ENCODE data around the gene RPL19. TPM values are rescaled to one million over a fixed set of nuclear protein-coding genes. Genes with fewer than 3 reads are reported as not detected.

RPL19 gene
- polyA plus RNA-seq, 1 donor (not counting 4 experiments of a cell fraction or from before 2014, with no cell fraction given): 1,957 TPM

DNA sequence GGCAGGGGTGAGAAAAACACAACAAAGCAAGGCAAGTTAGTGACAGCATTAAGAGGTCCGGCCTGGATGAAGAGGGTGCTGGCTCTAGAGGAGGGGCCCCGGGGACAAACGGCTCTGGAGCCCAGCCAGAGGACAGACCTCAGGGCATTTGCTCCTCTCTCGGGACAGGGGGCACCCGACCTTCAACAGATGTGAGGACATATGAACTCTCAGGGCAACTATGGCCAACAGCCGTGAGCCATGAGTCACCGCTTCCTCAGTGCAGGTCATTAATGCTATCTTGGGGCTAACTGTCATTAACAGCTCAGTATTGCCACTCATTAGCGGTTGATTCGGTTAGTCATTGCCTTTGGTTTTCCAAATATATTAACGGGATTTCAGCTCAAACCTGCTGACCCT lies 24.4 kb upstream of the RPL19 start:
- peaks cover 3% of the 10 kb centered on the region for H4K20me1 ChIP-seq (ENCODE audit: control insufficient read depth, extremely low read depth, insufficient read depth, low read length)
- no peaks in the 10 kb centered on the region for H3K79me2 ChIP-seq (ENCODE audit: control insufficient read depth, insufficient read depth, low read length)
- H2AFZ ChIP-seq (ENCODE audit: control insufficient read depth, low read length): no peak overlapping the region
- no peak overlapping the region for H3K4me3 ChIP-seq (ENCODE audit: control insufficient read depth in 2 of 3, extremely low read depth in 1 of 3, insufficient read depth in 2 of 3, low read depth in 1 of 3, low read length in 3 of 3)
- peaks cover 7% of the 10 kb centered on the region for H3K4me1 ChIP-seq (ENCODE audit: control insufficient read depth, extremely low read depth, insufficient read depth, low read length)
- H3K27me3 ChIP-seq (ENCODE audit: control insufficient read depth, extremely low read depth, insufficient read depth, low read length): no peaks in the 10 kb centered on the region
- DNase-seq (ENCODE audit: low read depth, low spot score) (no peak), FAIRE-seq (no peak)
- no peaks in the 10 kb centered on the region for H3K9me1 ChIP-seq (ENCODE audit: control insufficient read depth, extremely low read depth, insufficient read depth, low read length)
- dilution Hi-C loops (cut with MboI; ENCODE audit: extremely low pct_ligation_motif_present, low sequenced_read_pairs): no loop called here
- H3K36me3 ChIP-seq (ENCODE audit: control insufficient read depth in 2 of 2, extremely low read depth in 1 of 2, insufficient read depth in 2 of 2, low read length in 2 of 2): peaks cover 15 to 18% of the 10 kb centered on the region in 2 experiments
- no peak overlapping the region for H3K9ac ChIP-seq (ENCODE audit: control insufficient read depth, extremely low read depth, insufficient read depth, low read length)
- H3K9me3 ChIP-seq (ENCODE audit: control insufficient read depth, low read depth, low read length): no peaks in the 10 kb centered on the region
- no peak for TF ChIP-seq EZH2 (IDR thresholded peaks at IDR 0.05; ENCODE audit: low read length)
- TF ChIP-seq, protein P1, sequence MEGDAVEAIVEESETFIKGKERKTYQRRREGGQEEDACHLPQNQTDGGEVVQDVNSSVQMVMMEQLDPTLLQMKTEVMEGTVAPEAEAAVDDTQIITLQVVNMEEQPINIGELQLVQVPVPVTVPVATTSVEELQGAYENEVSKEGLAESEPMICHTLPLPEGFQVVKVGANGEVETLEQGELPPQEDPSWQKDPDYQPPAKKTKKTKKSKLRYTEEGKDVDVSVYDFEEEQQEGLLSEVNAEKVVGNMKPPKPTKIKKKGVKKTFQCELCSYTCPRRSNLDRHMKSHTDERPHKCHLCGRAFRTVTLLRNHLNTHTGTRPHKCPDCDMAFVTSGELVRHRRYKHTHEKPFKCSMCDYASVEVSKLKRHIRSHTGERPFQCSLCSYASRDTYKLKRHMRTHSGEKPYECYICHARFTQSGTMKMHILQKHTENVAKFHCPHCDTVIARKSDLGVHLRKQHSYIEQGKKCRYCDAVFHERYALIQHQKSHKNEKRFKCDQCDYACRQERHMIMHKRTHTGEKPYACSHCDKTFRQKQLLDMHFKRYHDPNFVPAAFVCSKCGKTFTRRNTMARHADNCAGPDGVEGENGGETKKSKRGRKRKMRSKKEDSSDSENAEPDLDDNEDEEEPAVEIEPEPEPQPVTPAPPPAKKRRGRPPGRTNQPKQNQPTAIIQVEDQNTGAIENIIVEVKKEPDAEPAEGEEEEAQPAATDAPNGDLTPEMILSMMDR (optimal IDR thresholded peaks at IDR 0.05 in 1 of 3, IDR thresholded peaks at IDR 0.05 in 1 of 3, conservative IDR thresholded peaks at IDR 0.05 in 1 of 3; ENCODE audit: extremely low read depth in 1 of 3, insufficient read depth in 2 of 3, low read length in 3 of 3): no peak
- no peak overlapping the region for H3K4me2 ChIP-seq (ENCODE audit: control insufficient read depth, extremely low read depth, insufficient read depth, low read depth, low read length)
- no peak overlapping the region for H3K27ac ChIP-seq (ENCODE audit: control insufficient read depth, insufficient read depth, low read length)

DNA sequence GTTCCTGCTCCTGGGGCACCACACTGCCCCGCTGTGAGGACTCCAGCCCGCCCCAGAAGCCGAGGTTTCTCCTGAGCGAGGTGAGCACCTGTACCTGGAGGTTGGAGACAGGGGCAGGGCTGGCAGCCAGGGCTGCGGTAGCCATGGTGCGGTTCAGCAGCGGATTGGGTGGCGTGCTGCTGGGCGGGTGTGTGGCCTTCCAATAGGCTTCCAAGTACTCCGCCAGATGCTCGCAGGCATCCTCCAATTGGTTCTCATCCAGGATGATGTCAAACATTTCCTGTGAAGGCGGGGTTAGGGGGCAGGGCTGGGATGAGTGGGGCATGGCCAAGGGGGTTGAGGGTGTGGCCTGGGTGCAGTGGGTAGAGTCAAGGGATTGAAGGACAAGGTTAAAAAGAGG lies 22.8 kb upstream of the RPL19 start:
- H3K4me2 ChIP-seq (ENCODE audit: control insufficient read depth, extremely low read depth, insufficient read depth, low read depth, low read length): no peak overlapping the region
- H3K79me2 ChIP-seq (ENCODE audit: control insufficient read depth, insufficient read depth, low read length): no peaks in the 10 kb centered on the region
- H3K27ac ChIP-seq (ENCODE audit: control insufficient read depth, insufficient read depth, low read length): no peak overlapping the region
- peaks cover 3% of the 10 kb centered on the region for H4K20me1 ChIP-seq (ENCODE audit: control insufficient read depth, extremely low read depth, insufficient read depth, low read length)
- no peak for TF ChIP-seq EZH2 (IDR thresholded peaks at IDR 0.05; ENCODE audit: low read length)
- TF ChIP-seq, protein P1 (optimal IDR thresholded peaks at IDR 0.05 in 1 of 3, IDR thresholded peaks at IDR 0.05 in 1 of 3, conservative IDR thresholded peaks at IDR 0.05 in 1 of 3; ENCODE audit: extremely low read depth in 1 of 3, insufficient read depth in 2 of 3, low read length in 3 of 3): no peak
- no peaks in the 10 kb centered on the region for H3K9me3 ChIP-seq (ENCODE audit: control insufficient read depth, low read depth, low read length)
- H3K4me1 ChIP-seq (ENCODE audit: control insufficient read depth, extremely low read depth, insufficient read depth, low read length): peaks cover 7% of the 10 kb centered on the region
- peaks cover 18 to 21% of the 10 kb centered on the region in 2 experiments for H3K36me3 ChIP-seq (ENCODE audit: control insufficient read depth in 2 of 2, extremely low read depth in 1 of 2, insufficient read depth in 2 of 2, low read length in 2 of 2)
- dilution Hi-C loops (cut with MboI; ENCODE audit: extremely low pct_ligation_motif_present, low sequenced_read_pairs): no loop called here
- no peak overlapping the region for H2AFZ ChIP-seq (ENCODE audit: control insufficient read depth, low read length)
- DNase-seq (ENCODE audit: low read depth, low spot score) (no peak), FAIRE-seq (no peak)
- H3K9ac ChIP-seq (ENCODE audit: control insufficient read depth, extremely low read depth, insufficient read depth, low read length): no peak overlapping the region
- H3K27me3 ChIP-seq (ENCODE audit: control insufficient read depth, extremely low read depth, insufficient read depth, low read length): no peaks in the 10 kb centered on the region
- H3K9me1 ChIP-seq (ENCODE audit: control insufficient read depth, extremely low read depth, insufficient read depth, low read length): no peaks in the 10 kb centered on the region
- no peak overlapping the region for H3K4me3 ChIP-seq (ENCODE audit: control insufficient read depth in 2 of 3, extremely low read depth in 1 of 3, insufficient read depth in 2 of 3, low read depth in 1 of 3, low read length in 3 of 3)

All from keratinocyte (primary cell).